K562 (cell line): Measurements from ENCODE around the gene WDR35. TPM values are rescaled to one million over a fixed set of nuclear protein-coding genes. Genes with fewer than 3 reads are reported as not detected.

Experiments
- ASH1L ChIP-seq: fragments of 450-650 bp; IDR thresholded peaks from 2 replicates; pipeline ENCODE4 v1.6.1; 2018; ENCODE audit warnings: borderline replicate concordance, mild to moderate bottlenecking, low read depth; ENCODE audit not compliant: partially characterized antibody
- BDP1 ChIP-seq: IDR thresholded peaks from 3 replicates; pipeline ENCODE4 v1.6.1; 2011; ENCODE audit not compliant: insufficient read length, insufficient read depth
- C11orf30 ChIP-seq: fragments of 450-650 bp; IDR thresholded peaks from 2 replicates; pipeline ENCODE4 v1.6.1; 2016; ENCODE audit warnings: low read depth, mild to moderate bottlenecking
- CXXC5 ChIP-seq: fragments of 250-450 bp; sonication (Bioruptor Pico); IDR thresholded peaks from 2 replicates; pipeline ENCODE4 v1.8.0; 2022; ENCODE audit warnings: inconsistent platforms, mild to moderate bottlenecking, moderate library complexity
- DPF2 ChIP-seq: fragments of 450-650 bp; IDR thresholded peaks from 2 replicates; pipeline ENCODE4 v1.6.1; 2016
- FOSL1 ChIP-seq: fragments of 200-800 bp; sonication (Bioruptor generic); conservative IDR thresholded peaks from 2 replicates; pipeline ENCODE4 v1.6.1; 2016; ENCODE audit warnings: missing genetic modification characterization, missing compliant biosample characterization
- HDAC1 ChIP-seq, 2 experiments: fragments of 450-650 bp; IDR thresholded peaks; 2 replicates each; pipeline ENCODE4 v1.6.1; 2016 to 2017; ENCODE audit warnings: inconsistent platforms in 1 of 2, mild to moderate bottlenecking in 1 of 2, moderate library complexity in 1 of 2
- HMG20A ChIP-seq: fragments of 450-650 bp; formaldehyde crosslinking; conservative IDR thresholded peaks from 2 replicates; pipeline ENCODE4 v1.4.0; 2020; ENCODE audit warnings: mild to moderate bottlenecking, mixed read lengths
- KLF16 ChIP-seq: IDR thresholded peaks from 2 replicates; pipeline ENCODE4 v1.6.1; 2016; ENCODE audit warnings: antibody characterized with exemption
- NFATC3 ChIP-seq: fragments of 450-650 bp; IDR thresholded peaks from 2 replicates; pipeline ENCODE4 v1.6.1; 2017; ENCODE audit warnings: mild to moderate bottlenecking
- NR2C2 ChIP-seq, 2 experiments: fragments of 200-800 bp in 1 of 2; sonication (Bioruptor generic) in 1 of 2; sonication (generic) in 1 of 2; formaldehyde crosslinking in 1 of 2; IDR thresholded peaks; 2 replicates each; pipeline versions ENCODE4 v1.6.1 to v1.8.0; 2016 to 2022; ENCODE audit warnings: mild to moderate bottlenecking in 1 of 2, missing compliant biosample characterization in 1 of 2, missing genetic modification characterization in 1 of 2, missing genetic modification reagents in 1 of 2
- POLR2A ChIP-seq: fragments of 450-650 bp; conservative IDR thresholded peaks from 2 replicates; pipeline ENCODE4 v1.6.1; 2016
- RUNX1 ChIP-seq: sonication (generic); IDR thresholded peaks from 2 replicates; pipeline ENCODE4 v1.6.1; 2016; ENCODE audit warnings: antibody characterized with exemption, low read depth
- SIN3B ChIP-seq: fragments of 450-650 bp; IDR thresholded peaks from 2 replicates; pipeline ENCODE4 v1.6.1; 2017; ENCODE audit warnings: low read depth, mild to moderate bottlenecking, moderate library complexity
- SNIP1 ChIP-seq: fragments of 450-650 bp; IDR thresholded peaks from 2 replicates; pipeline ENCODE4 v1.7.1; 2017; ENCODE audit warnings: low read depth, mild to moderate bottlenecking
- SP1 ChIP-seq: sonication (generic); formaldehyde crosslinking; IDR thresholded peaks from 2 replicates; pipeline ENCODE4 v1.8.1; 2022; ENCODE audit warnings: mild to moderate bottlenecking, missing genetic modification reagents
- TRIM24 ChIP-seq, 2 experiments: fragments of 450-650 bp; IDR thresholded peaks; 2 replicates each; pipeline ENCODE4 v1.6.1; 2016
- TRIM28 ChIP-seq: fragments of 450-650 bp; IDR thresholded peaks from 2 replicates; pipeline ENCODE4 v1.6.1; 2017
- ZNF253 ChIP-seq: fragments of 250-450 bp; sonication (Bioruptor Pico); conservative IDR thresholded peaks from 2 replicates; pipeline ENCODE4 v1.6.1; 2021; ENCODE audit warnings: mild to moderate bottlenecking
- ZNF586 ChIP-seq: fragments of 450-650 bp; formaldehyde crosslinking; conservative IDR thresholded peaks from 2 replicates; pipeline ENCODE4 v1.4.0; 2020; ENCODE audit warnings: mild to moderate bottlenecking, moderate library complexity
- ZSCAN32 ChIP-seq: fragments of 450-650 bp; formaldehyde crosslinking; IDR thresholded peaks from 2 replicates; pipeline ENCODE4 v1.4.0; 2020; ENCODE audit warnings: mild to moderate bottlenecking, moderate library complexity
- polyA plus RNA-seq, 8 experiments: library from polyadenylated mRNA; depleted of rRNA in 4 of 8; stranded (reverse) in 5 of 8; unstranded in 3 of 8; fragments of >200 nt; fragmentation: Nextera tagmentation in 2 of 8; fragmentation: Illumina TruSeq in 1 of 8; extraction: Ambion mirVana in 2 of 8; extraction: Trizol in 1 of 8; gene quantifications; 2 replicates each; pipeline versions ENCODE4 v1.2.1 to v1.2.3, GENCODE V29; 2011 to 2014; ENCODE audit warnings: inconsistent platforms in 1 of 8, missing spikeins in 1 of 8
- total RNA-seq, 7 experiments: library from RNA; depleted of rRNA in 6 of 7; stranded (reverse); fragments of >200 nt in 6 of 7; fragmentation: Illumina TruSeq in 2 of 7; extraction: Trizol in 2 of 7; gene quantifications; 2 replicates each; pipeline versions ENCODE4 v1.2.1 to v1.2.3, GENCODE V29; 2011 to 2021; ENCODE audit warnings: low replicate concordance in 1 of 7
- TF ChIP-seq, protein P1 (sequence below), 2 experiments: IDR thresholded peaks; 2 replicates each; pipeline ENCODE4 v1.6.1; 2011; ENCODE audit warnings: borderline replicate concordance in 1 of 2, control low read depth in 1 of 2, low read depth in 1 of 2, low read length in 1 of 2, mild to moderate bottlenecking in 1 of 2, mixed read lengths in 1 of 2, moderate library complexity in 1 of 2; ENCODE audit not compliant: insufficient read depth in 1 of 2, insufficient read length in 1 of 2, poor library complexity in 1 of 2, severe bottlenecking in 1 of 2; ENCODE audit errors: extremely low read depth in 1 of 2
- TF ChIP-seq, protein P2 (sequence below): fragments of 250-450 bp; sonication (Bioruptor Pico); IDR thresholded peaks from 2 replicates; pipeline ENCODE4 v1.4.0; 2020; ENCODE audit warnings: mild to moderate bottlenecking, moderate library complexity
- TF ChIP-seq, protein P3 (sequence below), 2 experiments: fragments of 450-650 bp; IDR thresholded peaks; 2 replicates each; pipeline ENCODE4 v1.6.1; 2018; ENCODE audit warnings: mild to moderate bottlenecking in 2 of 2, low read depth in 1 of 2; ENCODE audit not compliant: partially characterized antibody in 2 of 2

WDR35 gene
- total and polyA plus RNA-seq, 9 of the 15 experiments (the other 6 are each of a cell fraction or from before 2014, with no cell fraction given): 3.3 to 13.1 (median 8.0) TPM

DNA sequence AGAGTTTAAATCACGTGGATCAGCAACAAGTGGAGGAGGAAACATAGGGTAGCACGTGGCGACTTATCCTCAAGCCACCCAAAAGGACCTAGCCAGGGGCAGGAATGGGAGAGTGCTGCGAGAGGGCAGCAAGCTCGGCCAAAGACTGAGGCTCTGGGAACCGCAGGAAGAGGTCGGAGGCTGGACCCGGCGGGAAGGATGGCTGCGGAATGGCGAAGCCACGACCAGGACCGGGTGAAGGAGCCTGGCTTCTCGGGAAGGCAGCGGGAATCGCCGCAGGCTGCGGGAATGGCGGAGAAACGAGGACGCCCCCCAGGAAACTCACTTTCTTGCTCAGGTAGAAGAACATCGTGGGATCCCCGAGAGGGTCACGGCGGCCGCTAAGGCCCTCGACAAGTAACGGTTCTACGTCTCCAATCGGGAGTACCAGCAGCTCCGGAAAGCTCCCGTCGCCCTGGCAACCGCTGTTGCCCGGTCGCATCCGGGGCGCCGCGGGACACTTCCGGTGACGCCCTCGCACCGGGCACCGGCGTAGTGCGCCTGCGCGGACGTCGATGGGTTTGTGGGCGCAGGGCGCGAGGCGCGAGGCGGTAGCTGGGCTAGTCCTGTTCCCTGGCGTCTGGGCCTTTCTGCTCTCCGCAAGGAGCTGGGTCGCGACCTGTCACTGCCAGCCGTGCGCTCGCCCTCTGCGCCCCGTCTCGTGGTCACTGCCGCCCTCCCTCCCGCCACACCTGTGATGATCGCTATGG is at the start of gene WDR35 (continued):
- no peak for TF ChIP-seq FOSL1
- TF ChIP-seq TRIM28: no peak
- TF ChIP-seq KLF16: no peak
- TF ChIP-seq POLR2A: peak; percentile 45; the same call in 1 of the 2 replicates
- no peak for TF ChIP-seq SIN3B
- TF ChIP-seq, protein P1, sequence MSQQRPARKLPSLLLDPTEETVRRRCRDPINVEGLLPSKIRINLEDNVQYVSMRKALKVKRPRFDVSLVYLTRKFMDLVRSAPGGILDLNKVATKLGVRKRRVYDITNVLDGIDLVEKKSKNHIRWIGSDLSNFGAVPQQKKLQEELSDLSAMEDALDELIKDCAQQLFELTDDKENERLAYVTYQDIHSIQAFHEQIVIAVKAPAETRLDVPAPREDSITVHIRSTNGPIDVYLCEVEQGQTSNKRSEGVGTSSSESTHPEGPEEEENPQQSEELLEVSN (IDR thresholded peaks at IDR 0.05; ENCODE audit: borderline replicate concordance in 1 of 2, extremely low read depth in 1 of 2, insufficient read depth in 1 of 2, insufficient read length in 1 of 2, low read depth in 1 of 2, low read length in 1 of 2, poor library complexity in 1 of 2, severe bottlenecking in 1 of 2): peak; percentile 92 to 94
- TF ChIP-seq SNIP1: no peak
- TF ChIP-seq RUNX1: no peak
- peak; percentile 22; the same call in 1 of the 2 replicates for TF ChIP-seq CXXC5 (CRISPR knock-in tag)
- TF ChIP-seq DPF2: no peak
- TF ChIP-seq, protein P2, sequence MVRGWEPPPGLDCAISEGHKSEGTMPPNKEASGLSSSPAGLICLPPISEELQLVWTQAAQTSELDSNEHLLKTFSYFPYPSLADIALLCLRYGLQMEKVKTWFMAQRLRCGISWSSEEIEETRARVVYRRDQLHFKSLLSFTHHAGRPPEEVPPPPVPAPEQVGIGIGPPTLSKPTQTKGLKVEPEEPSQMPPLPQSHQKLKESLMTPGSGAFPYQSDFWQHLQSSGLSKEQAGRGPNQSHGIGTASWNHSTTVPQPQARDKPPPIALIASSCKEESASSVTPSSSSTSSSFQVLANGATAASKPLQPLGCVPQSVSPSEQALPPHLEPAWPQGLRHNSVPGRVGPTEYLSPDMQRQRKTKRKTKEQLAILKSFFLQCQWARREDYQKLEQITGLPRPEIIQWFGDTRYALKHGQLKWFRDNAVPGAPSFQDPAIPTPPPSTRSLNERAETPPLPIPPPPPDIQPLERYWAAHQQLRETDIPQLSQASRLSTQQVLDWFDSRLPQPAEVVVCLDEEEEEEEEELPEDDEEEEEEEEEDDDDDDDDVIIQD (CRISPR knock-in tag): no peak
- no peak for TF ChIP-seq HMG20A
- TF ChIP-seq NR2C2 (CRISPR knock-in tag; IDR thresholded peaks at IDR 0.05): no peak; the same call in 1 of the 2 replicates
- TF ChIP-seq NR2C2 (tag; IDR thresholded peaks at IDR 0.05): peak; percentile 95
- peak in 1 of 2 experiments; percentile 55; a peak in 1 of 4 replicates for TF ChIP-seq HDAC1 (IDR thresholded peaks at IDR 0.05)
- no peak for TF ChIP-seq ZNF253 (CRISPR knock-in tag)
- peak; percentile 35; the same call in 1 of the 2 replicates for TF ChIP-seq SP1
- no peak for TF ChIP-seq NFATC3
- TF ChIP-seq C11orf30: no peak
- no peak for TF ChIP-seq ASH1L
- TF ChIP-seq ZNF586: no peak
- no peak for TF ChIP-seq ZSCAN32 (CRISPR knock-in tag)
- no peak for TF ChIP-seq TRIM24 (IDR thresholded peaks at IDR 0.05)
- TF ChIP-seq, protein P3, sequence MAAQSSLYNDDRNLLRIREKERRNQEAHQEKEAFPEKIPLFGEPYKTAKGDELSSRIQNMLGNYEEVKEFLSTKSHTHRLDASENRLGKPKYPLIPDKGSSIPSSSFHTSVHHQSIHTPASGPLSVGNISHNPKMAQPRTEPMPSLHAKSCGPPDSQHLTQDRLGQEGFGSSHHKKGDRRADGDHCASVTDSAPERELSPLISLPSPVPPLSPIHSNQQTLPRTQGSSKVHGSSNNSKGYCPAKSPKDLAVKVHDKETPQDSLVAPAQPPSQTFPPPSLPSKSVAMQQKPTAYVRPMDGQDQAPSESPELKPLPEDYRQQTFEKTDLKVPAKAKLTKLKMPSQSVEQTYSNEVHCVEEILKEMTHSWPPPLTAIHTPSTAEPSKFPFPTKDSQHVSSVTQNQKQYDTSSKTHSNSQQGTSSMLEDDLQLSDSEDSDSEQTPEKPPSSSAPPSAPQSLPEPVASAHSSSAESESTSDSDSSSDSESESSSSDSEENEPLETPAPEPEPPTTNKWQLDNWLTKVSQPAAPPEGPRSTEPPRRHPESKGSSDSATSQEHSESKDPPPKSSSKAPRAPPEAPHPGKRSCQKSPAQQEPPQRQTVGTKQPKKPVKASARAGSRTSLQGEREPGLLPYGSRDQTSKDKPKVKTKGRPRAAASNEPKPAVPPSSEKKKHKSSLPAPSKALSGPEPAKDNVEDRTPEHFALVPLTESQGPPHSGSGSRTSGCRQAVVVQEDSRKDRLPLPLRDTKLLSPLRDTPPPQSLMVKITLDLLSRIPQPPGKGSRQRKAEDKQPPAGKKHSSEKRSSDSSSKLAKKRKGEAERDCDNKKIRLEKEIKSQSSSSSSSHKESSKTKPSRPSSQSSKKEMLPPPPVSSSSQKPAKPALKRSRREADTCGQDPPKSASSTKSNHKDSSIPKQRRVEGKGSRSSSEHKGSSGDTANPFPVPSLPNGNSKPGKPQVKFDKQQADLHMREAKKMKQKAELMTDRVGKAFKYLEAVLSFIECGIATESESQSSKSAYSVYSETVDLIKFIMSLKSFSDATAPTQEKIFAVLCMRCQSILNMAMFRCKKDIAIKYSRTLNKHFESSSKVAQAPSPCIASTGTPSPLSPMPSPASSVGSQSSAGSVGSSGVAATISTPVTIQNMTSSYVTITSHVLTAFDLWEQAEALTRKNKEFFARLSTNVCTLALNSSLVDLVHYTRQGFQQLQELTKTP (IDR thresholded peaks at IDR 0.05; ENCODE audit: low read depth in 1 of 2, partially characterized antibody in 2 of 2): no peak
- no peak for TF ChIP-seq BDP1
